H1 (cell line): ENCODE data around the gene RNU7-1. TPM values are rescaled to one million over a fixed set of nuclear protein-coding genes. Genes with fewer than 3 reads are reported as not detected.

Experiments used
- CTCF ChIA-PET: fragments of 300-600 bp; sonication (Branson Sonifier 250); formaldehyde crosslinking; loops from one replicate; lab custom pipeline; 2021; ENCODE audit not compliant: partially characterized antibody; lab: Charles Lee
- POLR2A ChIA-PET: fragments of 300-600 bp; sonication (Branson Sonifier 250); formaldehyde crosslinking; loops from one replicate; lab custom pipeline; 2021; ENCODE audit warnings: inconsistent platforms; ENCODE audit not compliant: partially characterized antibody; lab: Charles Lee
- DNase-seq, 2 experiments: peaks; one replicate each; pipeline versions ENCODE4 v3.0.0 to v3.0.0-alpha.2; 2010 to 2022; ENCODE audit warnings: low spot score in 2 of 2, low read depth in 1 of 2, mixed read lengths in 1 of 2
- FAIRE-seq: peaks from 2 replicates; lab custom pipeline; 2011; peaks lifted over from hg19 to GRCh38; lab: Jason Lieb, UNC
- H2AFZ ChIP-seq: 2 replicates; pipeline ENCODE4 v1.8.1; 2012; ENCODE audit warnings: low read length, inconsistent platforms
- H2AK5ac ChIP-seq: 2 replicates; pipeline ENCODE4 v1.6.1; 2013; ENCODE audit warnings: low read depth, low read length
- H2BK120ac ChIP-seq: replicated peaks from 2 replicates; pipeline ENCODE3; 2013; ENCODE audit warnings: low read depth, low read length, inconsistent platforms
- H2BK12ac ChIP-seq: 2 replicates; pipeline ENCODE4 v1.6.1; 2013; ENCODE audit warnings: low read depth, low read length
- H2BK15ac ChIP-seq: 2 replicates; pipeline ENCODE4 v1.6.1; 2013; ENCODE audit warnings: low read length
- H2BK20ac ChIP-seq: 2 replicates; pipeline ENCODE4 v1.6.1; 2013; ENCODE audit warnings: low read length
- H2BK5ac ChIP-seq: 2 replicates; pipeline ENCODE4 v1.6.1; 2013; ENCODE audit warnings: low read depth, low read length
- H3K14ac ChIP-seq: 2 replicates; pipeline ENCODE4 v1.6.1; 2013; ENCODE audit warnings: inconsistent platforms; ENCODE audit not compliant: insufficient read length
- H3K18ac ChIP-seq: 2 replicates; pipeline ENCODE4 v1.6.1; 2013; ENCODE audit warnings: low read length; ENCODE audit errors: extremely low read depth
- H3K23ac ChIP-seq: 2 replicates; pipeline ENCODE4 v1.6.1; 2013; ENCODE audit warnings: inconsistent platforms; ENCODE audit not compliant: insufficient read length
- H3K23me2 ChIP-seq: 2 replicates; pipeline ENCODE4 v1.6.1; 2013; ENCODE audit warnings: low read depth, low read length
- H3K27ac ChIP-seq: 2 replicates; pipeline ENCODE4 v1.6.1; 2011; ENCODE audit warnings: low read depth, low read length, inconsistent platforms
- H3K27me3 ChIP-seq, 4 experiments: replicated peaks in 1 of 4; 1 replicate in 1 of 4; 2 replicates in 3 of 4; pipeline versions ENCODE4 v1.6.1 to v1.8.1; 2011 to 2013; ENCODE audit warnings: low read length in 3 of 4, mild to moderate bottlenecking in 3 of 4, inconsistent platforms in 2 of 4, mixed read lengths in 2 of 4, moderate library complexity in 1 of 4; ENCODE audit not compliant: control insufficient read depth in 3 of 4, insufficient read depth in 3 of 4; ENCODE audit errors: extremely low read depth in 1 of 4
- H3K36me3 ChIP-seq, 4 experiments: 2 replicates each; pipeline versions ENCODE4 v1.6.1 to v1.8.1; 2011 to 2013; ENCODE audit warnings: mild to moderate bottlenecking in 4 of 4, low read length in 3 of 4, moderate library complexity in 2 of 4, control low read depth in 1 of 4, inconsistent platforms in 1 of 4; ENCODE audit not compliant: insufficient read depth in 4 of 4, control insufficient read depth in 2 of 4
- H3K4ac ChIP-seq: replicated peaks from 2 replicates; pipeline ENCODE3; 2013; ENCODE audit warnings: low read length, low read depth, mixed read lengths, inconsistent platforms; ENCODE audit not compliant: insufficient read length
- H3K4me1 ChIP-seq, 4 experiments: replicated peaks in 1 of 4; 1 replicate in 1 of 4; 2 replicates in 3 of 4; pipeline versions ENCODE4 v1.6.1 to v1.8.1; 2011 to 2013; ENCODE audit warnings: low read length in 3 of 4, inconsistent platforms in 2 of 4, mixed read lengths in 1 of 4; ENCODE audit not compliant: insufficient read depth in 4 of 4, control insufficient read depth in 3 of 4
- H3K4me2 ChIP-seq, 2 experiments: 2 replicates each; pipeline versions ENCODE4 v1.6.1 to v1.8.1; 2011 to 2013; ENCODE audit warnings: low read depth in 2 of 2, low read length in 2 of 2, control low read depth in 1 of 2, inconsistent platforms in 1 of 2, mild to moderate bottlenecking in 1 of 2; ENCODE audit not compliant: insufficient read depth in 1 of 2
- H3K4me3 ChIP-seq, 4 experiments: fragments of 200-600, 300-600 bp in 1 of 4; sonication (generic), shearing (Covaris generic), sonication (Bioruptor Twin) in 1 of 4; 2 replicates each; pipeline versions ENCODE4 v1.5.1 to v1.8.1; 2011 to 2016; ENCODE audit warnings: low read length in 4 of 4, low read depth in 3 of 4, control low read depth in 2 of 4, inconsistent platforms in 2 of 4, mild to moderate bottlenecking in 2 of 4, mixed read lengths in 1 of 4, moderate library complexity in 1 of 4; ENCODE audit not compliant: insufficient read depth in 2 of 4; ENCODE audit errors: extremely low read depth in 1 of 4
- H3K56ac ChIP-seq: replicated peaks from 2 replicates; pipeline ENCODE3; 2013; ENCODE audit warnings: low read depth, mild to moderate bottlenecking, mixed read lengths, low read length, inconsistent platforms; ENCODE audit not compliant: insufficient read length
- H3K79me1 ChIP-seq: 2 replicates; pipeline ENCODE4 v1.6.1; 2013; ENCODE audit warnings: low read depth, low read length, control low read depth
- H3K79me2 ChIP-seq, 2 experiments: 2 replicates each; pipeline versions ENCODE4 v1.6.1 to v1.8.1; 2012 to 2013; ENCODE audit warnings: low read length in 2 of 2, mild to moderate bottlenecking in 2 of 2, inconsistent platforms in 1 of 2; ENCODE audit not compliant: insufficient read depth in 2 of 2, control insufficient read depth in 1 of 2
- H3K9ac ChIP-seq, 4 experiments: replicated peaks in 1 of 4; 1 replicate in 1 of 4; 2 replicates in 3 of 4; pipeline versions ENCODE4 v1.6.1 to v1.8.1; 2011 to 2013; ENCODE audit warnings: low read depth in 3 of 4, low read length in 3 of 4, control low read depth in 2 of 4, mild to moderate bottlenecking in 2 of 4, moderate library complexity in 2 of 4, inconsistent platforms in 1 of 4; ENCODE audit errors: extremely low read depth in 1 of 4
- H3K9me3 ChIP-seq, 2 experiments: 2 replicates each; pipeline versions ENCODE4 v1.6.1 to v1.8.1; 2012 to 2013; ENCODE audit warnings: mild to moderate bottlenecking in 2 of 2, moderate library complexity in 2 of 2, control low read depth in 1 of 2, inconsistent platforms in 1 of 2, low read depth in 1 of 2, low read length in 1 of 2, mixed read lengths in 1 of 2; ENCODE audit not compliant: insufficient read depth in 2 of 2
- H4K20me1 ChIP-seq, 2 experiments: replicated peaks in 1 of 2; 2 replicates each; pipeline versions ENCODE3 to v1.8.1; 2011 to 2013; ENCODE audit warnings: inconsistent platforms in 2 of 2, low read length in 2 of 2, mild to moderate bottlenecking in 1 of 2; ENCODE audit not compliant: insufficient read depth in 2 of 2, control insufficient read depth in 1 of 2
- H4K5ac ChIP-seq: 2 replicates; pipeline ENCODE4 v1.6.1; 2013; ENCODE audit warnings: low read length, low read depth, mixed read lengths, inconsistent platforms; ENCODE audit not compliant: insufficient read length
- H4K8ac ChIP-seq: 2 replicates; pipeline ENCODE4 v1.8.0; 2013; ENCODE audit warnings: mild to moderate bottlenecking, moderate library complexity, low read length, inconsistent platforms; ENCODE audit not compliant: insufficient read depth; ENCODE audit errors: extremely low read depth
- H4K91ac ChIP-seq: replicated peaks from 2 replicates; pipeline ENCODE3; 2013; ENCODE audit warnings: low read length, mixed read lengths, inconsistent platforms; ENCODE audit not compliant: insufficient read length
- ATF3 ChIP-seq: IDR thresholded peaks from 2 replicates; pipeline ENCODE4 v1.6.1; 2011; ENCODE audit warnings: low read depth, mild to moderate bottlenecking, low read length; ENCODE audit not compliant: insufficient read depth
- CHD1 ChIP-seq: IDR thresholded peaks from 2 replicates; pipeline ENCODE4 v1.6.1; 2012; ENCODE audit warnings: low read depth, low read length, improper control_type of control experiment
- EZH2 ChIP-seq: fragments of 200-600 bp; sonication (generic); IDR thresholded peaks from 2 replicates; pipeline ENCODE4 v1.7.1; 2012; ENCODE audit warnings: low read depth, mild to moderate bottlenecking, moderate library complexity, low read length, inconsistent platforms; ENCODE audit not compliant: severe bottlenecking
- FOSL1 ChIP-seq: IDR thresholded peaks from 2 replicates; pipeline ENCODE4 v1.6.1; 2011; ENCODE audit warnings: mild to moderate bottlenecking, low read depth, low read length, moderate library complexity; ENCODE audit not compliant: insufficient read depth
- HDAC2 ChIP-seq, 2 experiments: fragments of 300-600 bp in 1 of 2; sonication (generic) in 1 of 2; IDR thresholded peaks; 2 replicates each; pipeline ENCODE4 v1.6.1; 2011 to 2012; ENCODE audit warnings: low read depth in 2 of 2, low read length in 2 of 2, mild to moderate bottlenecking in 2 of 2, moderate library complexity in 2 of 2, borderline replicate concordance in 1 of 2, inconsistent platforms in 1 of 2
- KDM1A ChIP-seq: fragments of 200-600, 300-600 bp; sonication (generic); IDR thresholded peaks from 2 replicates; pipeline ENCODE4 v1.7.1; 2016; ENCODE audit warnings: mild to moderate bottlenecking, low read length, borderline replicate concordance
- MAFK ChIP-seq: IDR thresholded peaks from 2 replicates; pipeline ENCODE4 v1.6.1; 2012; ENCODE audit warnings: low read depth, mild to moderate bottlenecking, improper control_type of control experiment, low read length
- SIN3A ChIP-seq, 2 experiments: IDR thresholded peaks in 1 of 2; conservative IDR thresholded peaks in 1 of 2; 2 replicates each; pipeline ENCODE4 v1.6.1; 2011 to 2012; ENCODE audit warnings: low read length in 2 of 2, improper control_type of control experiment in 1 of 2, low read depth in 1 of 2, mild to moderate bottlenecking in 1 of 2
- TAF1 ChIP-seq: IDR thresholded peaks from 2 replicates; pipeline ENCODE4 v1.6.1; 2011; ENCODE audit warnings: mild to moderate bottlenecking, low read depth, low read length
- ZNF274 ChIP-seq: IDR thresholded peaks from 2 replicates; pipeline ENCODE4 v1.7.0; 2012; ENCODE audit warnings: low read length, borderline replicate concordance; ENCODE audit errors: extremely low read depth
- WGBS, 2 experiments: shearing (Covaris generic) in 1 of 2; methylation state at CpG; one replicate each; pipeline versions ENCODE4 v1.1.6 to v1.1.7; 2013 to 2015; ENCODE audit warnings: low lambda C conversion rate in 2 of 2, mixed read lengths in 2 of 2, inconsistent platforms in 1 of 2, low coverage in 1 of 2, missing lambda C conversion rate in 1 of 2; ENCODE audit not compliant: insufficient replicate concordance in 2 of 2, insufficient coverage in 1 of 2, insufficient read length in 1 of 2; ENCODE audit errors: extremely low coverage in 1 of 2, missing lambda C conversion rate in 1 of 2; 5-methylcytosine and 5-hydroxymethylcytosine counted together
- polyA plus RNA-seq, 7 experiments: library from polyadenylated mRNA; depleted of rRNA in 3 of 7; stranded (reverse) in 5 of 7; unstranded in 2 of 7; fragments of >200 nt in 5 of 7; fragments of 200-250 nt in 2 of 7; gene quantifications; 1 replicate in 5 of 7; 2 replicates in 1 of 7; 4 replicates in 1 of 7; pipeline versions ENCODE4 v1.2.1 to v1.2.3, GENCODE V29; 2011 to 2013; ENCODE audit warnings: missing spikeins in 2 of 7, mixed read lengths in 2 of 7
- total RNA-seq: library from RNA; stranded (reverse); fragmentation: NEBNext Ultra II Directional; extraction: Animal tissue kit (Norgen Biotek cat#: 25700); gene quantifications from 2 replicates; pipeline ENCODE4 v1.2.1, GENCODE V29; 2021

Gene RNU7-1
- total and polyA plus RNA-seq, 2 of the 8 experiments (the other 6 are each of a cell fraction or from before 2014, with no cell fraction given) = not detected

- Histone ChIP-seq H2BK5ac (no peak overlapping the region), H4K20me1 (peaks cover 17 to 22% of the 10 kb centered on the region in 2 experiments), H3K9ac (no peak overlapping the region), H4K8ac (no peak overlapping the region), H3K4ac (no peak overlapping the region), H3K4me1 (peaks cover 0 to 15% (median 8%) of the 10 kb centered on the region in 4 experiments; a peak in 6 of 7 replicates), H3K79me1 (peaks cover 17% of the 10 kb centered on the region), H3K27me3 (no peaks in the 10 kb centered on the region), H3K56ac (no peak overlapping the region), H3K4me3 (no peak overlapping the region), H3K14ac (no peak overlapping the region), H2AK5ac (no peak overlapping the region), H3K79me2 (peaks cover 19 to 31% of the 10 kb centered on the region in 2 experiments), H2BK12ac (no peak overlapping the region), H4K5ac (no peak overlapping the region), H3K4me2 (no peak overlapping the region), H4K91ac (no peak overlapping the region), H3K36me3 (peaks cover 8 to 38% (median 24%) of the 10 kb centered on the region in 4 experiments), H2BK20ac (no peak overlapping the region), H2BK15ac (no peak overlapping the region), H3K23ac (no peak overlapping the region), H2AFZ (no peak overlapping the region), H3K23me2 (peaks cover 9% of the 10 kb centered on the region; the same call in 1 of the 2 replicates), H3K27ac (no peak overlapping the region), H3K9me3 (no peaks in the 10 kb centered on the region), H3K18ac (no peak overlapping the region), H2BK120ac (no peak overlapping the region)
- POLR2A ChIA-PET = interaction anchor here (1.1 to 44.0 kb wide), 7 partner anchors 8 to 139 kb away, joined by 3 to 1596 read pairs (median 442); partner anchors contain the start of genes ATN1, C12orf57, EMG1 and ENO2
- no peak for FAIRE-seq
- no peak for TF ChIP-seq SIN3A (conservative IDR thresholded peaks at IDR 0.05 in 1 of 2, IDR thresholded peaks at IDR 0.05 in 1 of 2; ENCODE audit: low read depth in 1 of 2, low read length in 2 of 2)
- no peak for TF ChIP-seq CHD1
- TF ChIP-seq FOSL1 = no peak
- TF ChIP-seq TAF1 = no peak
- TF ChIP-seq ZNF274 = no peak
- no peak for TF ChIP-seq ATF3
- no peak for TF ChIP-seq MAFK
- TF ChIP-seq HDAC2 (IDR thresholded peaks at IDR 0.05; ENCODE audit: borderline replicate concordance in 1 of 2, low read depth in 2 of 2, low read length in 2 of 2) = no peak
- no peak for TF ChIP-seq EZH2
- no peak for TF ChIP-seq KDM1A
- CTCF ChIA-PET = interaction anchor here (0.6 to 20.2 kb wide), 8 partner anchors 8 to 210 kb away, joined by 3 to 253 read pairs (median 4); partner anchors contain the start of genes ATN1, SPSB2 and TPI1
- 94% methylated on average over 7 of the region's 8 CpGs; no CpG with 5 or more reads in 1 of the 2 experiments for WGBS, 2 experiments
- DNase-seq = no peak
Measured at GRCh38 chr12:6934110-6934509, 9.5 kb upstream of the RNU7-1 start.
